Left colon (tissue), 2 donors: Measurements from ENCODE around the gene ZACN. TPM values are rescaled to one million over a fixed set of nuclear protein-coding genes. Genes with fewer than 3 reads are reported as not detected.
A peak's percentile ranks its signal among the peaks of the same experiment; 100 is the strongest.
"Not testable (repeated sequence)": the region's sequence is repeated elsewhere in the genome, so short reads cannot be mapped to it uniquely, and the experiment has no call there.

Experiments used
- ATAC-seq: fragments of 200-7000 bp; cut with Tn5 transposase; one replicate; pipeline ENCODE4 v1.9.1; 2020; ENCODE audit warnings: mild to moderate bottlenecking, moderate library complexity
- DNase-seq, 2 donors: peaks; one replicate each; pipeline ENCODE4 v3.0.0-alpha.2; 2020
- intact Hi-C, 2 donors: fragments of 100-400 bp; cut with DNase I in 1 of 2; cut with micrococcal nuclease in 1 of 2; formaldehyde crosslinking; loops; one replicate each; pipeline versions ENCODE4 v1.11.2 to v1.14.0; 2022; cut with DNase I, micrococcal nuclease
- long read RNA-seq: library from polyadenylated mRNA; unstranded; transcript quantifications from one replicate; pipeline ENCODE4 v2.0.0, GENCODE V29; 2021
- total RNA-seq, 2 donors: library from RNA; stranded (reverse); fragmentation: NEBNext Ultra II Directional; extraction: Animal tissue kit (Norgen Biotek cat#: 25700); gene quantifications; one replicate each; pipeline ENCODE4 v1.2.1, GENCODE V29; 2021
- donor health status: DM: no; HTN: no; CAD: no.
- donor health status: DM: yes; HTN: yes; CAD: no.

Gene ZACN
- under 1 TPM in 1 of 2 donors, not detected in 1; 0.22 TPM for total RNA-seq
- long read RNA-seq, partial matches to known transcripts, result 1 of 1 reads
- long read RNA-seq, other reads (novel, unspliced or antisense), result 0 of 1 reads

- intact Hi-C loops, result no loop called here
- no peak for ATAC-seq
- DNase-seq, result no peak
Measured at GRCh38 chr17:76078860-76079534, at the start of gene ZACN. TSS of gene ZACN (plus strand) at chr17:76079182. CDS start at chr17:76079265, 83 bp downstream.

DNA sequence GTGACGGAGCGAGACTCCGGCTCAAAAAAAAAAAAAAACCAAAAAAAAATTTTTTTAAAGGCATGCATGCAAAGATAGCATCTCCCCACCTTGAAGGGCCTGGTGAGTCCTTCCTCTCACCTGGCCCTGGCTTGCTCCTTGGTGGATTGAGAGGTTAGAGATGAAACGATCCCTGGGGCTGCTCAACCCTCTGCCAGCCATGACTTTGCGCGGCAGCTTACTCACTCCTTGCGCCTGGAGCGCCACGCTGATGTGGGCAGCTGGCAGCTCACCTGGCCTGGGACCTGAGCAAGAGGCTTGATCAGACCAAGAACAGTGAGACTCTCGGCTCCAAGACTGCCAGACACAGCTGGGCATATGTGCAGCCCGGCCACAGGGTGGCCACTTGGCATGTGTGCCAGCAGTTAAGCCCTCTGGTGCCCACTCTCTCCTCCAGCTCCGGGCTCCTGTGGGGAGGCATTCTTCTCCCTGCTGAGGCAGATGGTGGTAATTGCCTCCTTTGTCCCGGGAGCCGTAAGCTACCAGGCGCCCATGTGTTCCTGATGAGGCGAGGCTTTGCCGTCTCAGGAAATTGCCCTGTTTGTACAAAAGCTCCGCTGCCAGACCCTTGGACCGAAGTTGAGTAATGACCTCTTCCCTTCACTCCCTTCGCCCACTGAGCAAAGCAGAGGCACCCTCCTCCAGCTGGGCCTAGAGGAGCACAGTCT is 46.8 kb upstream of the ZACN start:
- ATAC-seq, result peak; percentile 6
- intact Hi-C loops, result no loop called here
- no peak for DNase-seq

- DNase-seq (no peak), ATAC-seq (no peak)
- intact Hi-C loops, result no loop called here
Measured at GRCh38 chr17:76032780-76033108, 46.2 kb upstream of the ZACN start.

GRCh38 chr17:76033139-76033538 is 45.8 kb upstream of the ZACN start:
- ATAC-seq, result no peak
- intact Hi-C loops, result no loop called here
- no peak for DNase-seq

- DNase-seq, result no peak
- no peak for ATAC-seq
- intact Hi-C loops, result no loop called here
Measured at GRCh38 chr17:76034428-76035350, 44.3 kb upstream of the ZACN start.

DNA sequence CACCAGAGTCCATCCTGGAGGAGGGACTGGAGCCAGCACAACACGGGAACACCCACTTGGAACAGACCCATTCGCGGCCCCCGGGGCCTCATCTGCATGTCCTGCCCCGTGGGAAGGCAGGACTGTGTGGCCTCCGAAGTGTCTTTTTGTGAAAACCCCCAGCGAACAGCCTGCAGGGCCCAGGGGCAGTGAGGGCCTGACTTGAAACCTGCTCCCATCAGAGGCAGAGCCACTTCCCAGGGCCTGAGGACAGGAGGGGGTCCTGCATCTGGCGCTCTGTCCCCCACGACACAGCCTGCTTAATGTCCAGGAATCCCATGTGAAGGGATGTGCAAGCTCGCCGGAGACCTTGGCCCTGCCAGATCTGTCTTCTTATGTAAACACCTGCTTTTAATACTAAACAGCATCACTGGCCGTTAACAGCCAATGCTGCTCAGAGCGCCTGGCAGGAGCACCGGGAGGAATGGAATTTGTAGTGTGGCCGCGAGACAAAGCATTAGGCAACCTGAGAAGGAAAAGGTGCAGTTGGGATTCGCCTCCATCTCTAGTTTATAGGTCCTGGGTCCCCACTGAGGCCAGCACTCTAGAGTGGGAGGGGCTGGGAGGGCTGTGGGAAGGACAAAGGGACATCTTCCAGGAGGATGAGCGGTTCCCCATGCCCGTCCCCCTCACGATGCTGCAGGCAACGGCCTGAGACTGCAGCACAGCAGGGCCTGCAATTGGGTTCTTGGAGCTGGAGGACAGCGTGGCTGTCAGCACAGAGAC is 42.3 kb upstream of the ZACN start:
- intact Hi-C loops, result no loop called here
- peak; percentile 17 for ATAC-seq
- DNase-seq, result peak in 1 of 2 donors; percentile 71

DNA sequence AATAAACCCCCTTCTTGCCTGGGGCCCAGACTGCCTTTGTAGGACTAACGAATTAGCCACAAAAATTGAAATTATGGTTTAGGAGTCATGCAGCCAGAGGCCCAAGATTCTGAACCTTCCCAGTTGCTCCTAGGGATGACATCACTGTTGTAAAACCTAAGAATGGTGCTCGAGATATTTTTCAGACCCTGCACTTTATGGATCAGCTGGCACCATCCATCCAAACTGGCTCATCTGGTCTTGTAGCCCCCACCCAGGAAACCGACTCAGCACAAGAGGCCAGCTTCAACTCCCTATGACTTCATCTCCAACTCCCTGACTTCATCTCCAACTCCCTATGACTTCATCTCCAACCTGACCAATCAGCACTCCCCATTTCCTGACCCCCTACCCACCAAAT is 40.9 kb upstream of the ZACN start:
- intact Hi-C loops, result no loop called here
- no peak for ATAC-seq
- no peak for DNase-seq

DNA sequence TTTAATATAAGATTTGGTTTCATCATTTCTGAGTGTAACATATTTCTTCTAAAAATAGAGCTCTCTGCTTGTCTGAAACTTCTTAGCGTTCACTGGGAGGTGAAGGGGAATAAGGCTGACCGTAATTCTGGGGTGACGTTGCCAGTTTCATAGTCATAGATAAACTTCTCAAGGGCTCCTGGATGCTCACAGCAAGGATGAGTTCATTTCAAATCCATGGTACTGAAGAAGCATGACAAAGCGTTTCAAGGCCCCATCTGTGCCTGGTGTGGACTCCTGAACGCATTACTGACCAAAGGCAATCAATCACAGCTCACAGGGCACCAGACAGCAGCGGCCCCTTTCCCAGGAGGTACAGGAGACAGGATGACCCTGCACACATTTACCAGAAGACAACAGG is 39.9 kb upstream of the ZACN start:
- DNase-seq (no peak), ATAC-seq (peak; percentile 13)
- intact Hi-C loops, result no loop called here

DNA sequence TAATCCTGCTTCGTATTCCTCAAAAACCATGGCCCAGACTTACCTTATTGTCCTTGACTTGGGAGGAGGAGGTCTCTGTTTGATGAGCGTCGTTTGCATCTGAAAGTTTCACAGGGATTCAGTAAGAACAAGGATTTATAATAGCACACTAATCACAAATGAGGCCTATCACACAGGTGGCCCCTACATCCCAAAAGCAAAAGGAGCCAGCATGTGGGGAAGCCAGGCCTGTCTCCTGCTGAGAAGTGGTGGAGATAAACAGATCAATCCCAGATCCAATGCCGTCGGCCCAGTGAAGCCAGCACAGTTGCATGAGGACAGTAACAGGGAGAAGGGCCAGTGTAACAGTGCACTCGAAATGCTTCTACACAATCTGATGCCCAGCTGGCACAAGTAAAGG is 38.6 kb upstream of the ZACN start:
- no peak for DNase-seq
- intact Hi-C loops, result no loop called here
- ATAC-seq, result no peak

- intact Hi-C loops, DNase-seq, ATAC-seq: not testable (repeated sequence)
Measured at GRCh38 chr17:76042868-76043267, 36.1 kb upstream of the ZACN start.

DNA sequence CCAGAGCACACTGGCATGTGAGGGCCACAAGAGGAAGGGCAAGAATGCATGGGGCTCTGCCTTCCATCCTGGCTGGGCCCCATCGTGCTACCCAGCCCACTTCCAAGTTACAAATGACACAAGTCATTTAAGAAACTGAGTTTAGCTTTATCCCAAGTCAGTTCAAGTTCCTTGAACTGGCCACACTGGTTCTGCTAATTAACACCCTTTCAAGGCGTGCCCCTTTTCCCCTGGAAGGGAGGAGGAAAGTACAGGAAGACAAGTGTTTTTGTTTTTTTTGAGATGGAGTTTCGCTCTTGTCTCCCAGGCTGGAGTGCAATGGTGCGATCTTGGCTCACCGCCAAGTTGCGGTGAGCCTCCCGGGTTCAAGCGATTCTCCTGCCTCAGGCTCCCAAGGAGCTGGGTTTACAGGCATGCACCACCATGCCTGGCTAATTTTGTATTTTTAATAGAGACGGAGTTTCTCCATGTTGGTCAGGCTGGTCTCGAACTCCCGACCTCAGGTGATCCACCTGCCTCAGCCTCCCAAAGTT is 34.4 kb upstream of the ZACN start:
- DNase-seq, ATAC-seq, intact Hi-C loops: not testable (repeated sequence)

DNA sequence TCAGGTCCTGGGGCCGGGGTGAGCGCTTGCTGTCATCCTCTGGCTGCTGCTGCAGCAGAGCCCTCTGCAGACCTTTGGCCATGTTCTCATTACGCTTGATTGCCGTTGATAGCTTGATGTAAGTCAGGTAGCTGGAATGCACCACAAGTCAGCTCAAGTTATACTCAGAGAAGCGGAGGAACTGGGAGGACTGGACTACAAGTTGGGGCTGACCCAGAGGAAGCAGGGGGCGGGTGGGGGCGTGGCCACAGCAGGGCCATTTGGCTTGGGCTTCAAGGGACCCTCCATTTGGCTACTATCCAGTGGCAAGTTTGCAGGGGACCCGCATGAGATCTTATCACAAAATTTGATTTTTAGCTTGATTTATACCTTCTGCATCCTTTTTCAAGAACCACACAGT is 32.9 kb upstream of the ZACN start:
- ATAC-seq, result no peak

GRCh38 chr17:76048025-76048605 is 30.9 kb upstream of the ZACN start:
- intact Hi-C loops, result no loop called here
- ATAC-seq, result no peak
- no peak for DNase-seq

More for the DNA sequence above, 32.9 kb upstream of the ZACN start:
- DNase-seq, result no peak
- intact Hi-C loops, result no loop called here

DNA sequence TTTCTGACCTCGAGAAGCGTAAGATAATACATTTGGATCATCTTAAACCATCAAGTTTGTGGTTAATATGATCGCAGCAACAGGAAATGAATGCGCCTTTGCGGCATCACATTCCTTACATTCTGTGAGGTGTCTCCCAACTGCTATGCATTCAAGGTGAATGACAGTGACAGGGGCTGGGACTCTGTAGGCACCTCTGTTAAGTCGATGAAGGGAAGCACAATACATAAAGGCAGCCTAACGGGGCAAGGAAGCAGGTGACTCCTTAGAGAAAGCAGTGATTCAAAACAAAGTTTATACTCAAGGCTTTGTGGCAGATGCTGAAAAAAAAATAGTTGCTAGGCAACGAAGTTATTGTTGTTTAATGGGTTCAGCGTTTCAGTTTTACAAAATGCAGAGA is 30.3 kb upstream of the ZACN start:
- no peak for ATAC-seq

DNA sequence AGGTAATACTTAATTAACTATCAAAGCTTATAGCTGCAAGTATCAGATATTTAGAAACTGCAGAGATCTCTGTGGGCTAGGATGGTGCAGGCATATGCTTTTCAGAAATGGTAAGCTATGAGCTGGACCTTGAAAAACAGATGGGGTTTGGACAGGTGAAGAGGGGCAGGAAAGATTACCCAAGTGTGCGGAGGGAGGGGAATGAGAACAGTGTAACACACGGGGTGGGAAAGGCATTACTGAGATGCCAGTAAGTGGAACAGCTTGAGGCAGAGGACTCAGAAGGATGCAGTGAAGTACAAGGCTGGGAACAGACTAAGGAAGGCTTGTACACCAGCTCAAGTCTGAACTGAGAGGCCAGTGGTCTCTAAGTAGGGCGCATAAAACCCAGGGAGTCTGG is 29.7 kb upstream of the ZACN start:
- ATAC-seq, result no peak
- no peak for DNase-seq
- intact Hi-C loops, result no loop called here

More for the DNA sequence above, 30.3 kb upstream of the ZACN start:
- no peak for DNase-seq
- intact Hi-C loops, result no loop called here

- no peak for ATAC-seq
- intact Hi-C loops, result no loop called here
- no peak for DNase-seq
Measured at GRCh38 chr17:76049836-76050537, 29.0 kb upstream of the ZACN start.
